IMR-90 (cell line): Measurements from ENCODE around the gene CDC34. TPM values are rescaled to one million over a fixed set of nuclear protein-coding genes. Genes with fewer than 3 reads are reported as not detected.

Experiments used
- ATAC-seq: fragments of 200-7000 bp; cut with Tn5 transposase; 2 replicates; pipeline ENCODE4 v1.9.1; 2020; ENCODE audit warnings: low read depth, mild to moderate bottlenecking, moderate library complexity
- BruUV-seq: library from RNA; stranded (reverse); fragments of 400-500 nt; replicated peaks from 2 replicates; lab custom pipeline; 2021; lab: Mats Ljungman, UMichigan
- CTCF ChIA-PET: fragments of 300-600 bp; formaldehyde crosslinking; extraction: SDS; loops from one replicate; lab custom pipeline; 2021; ENCODE audit warnings: antibody characterized with exemption; lab: Yijun Ruan, JAX
- POLR2A ChIA-PET: fragments of 300-600 bp; sonication (Branson Sonifier 250); formaldehyde crosslinking; loops from one replicate; lab custom pipeline; 2022; ENCODE audit warnings: antibody characterized with exemption; ENCODE audit not compliant: unreplicated experiment; lab: Charles Lee
- DNase-seq: peaks from one replicate; pipeline ENCODE4 v3.0.0; 2013
- H2AFZ ChIP-seq: replicated peaks from 2 replicates; pipeline ENCODE3; 2013; ENCODE audit warnings: low read length, mild to moderate bottlenecking; ENCODE audit not compliant: poor library complexity
- H2AK5ac ChIP-seq: 2 replicates; pipeline ENCODE4 v1.6.1; 2013; ENCODE audit warnings: low read depth, low read length, inconsistent platforms
- H2AK9ac ChIP-seq: replicated peaks from 2 replicates; pipeline ENCODE3; 2013; ENCODE audit warnings: mild to moderate bottlenecking, low read depth, low read length, moderate library complexity; ENCODE audit not compliant: poor library complexity
- H2BK120ac ChIP-seq: 2 replicates; pipeline ENCODE4 v1.6.1; 2013; ENCODE audit warnings: low read depth, low read length, inconsistent platforms
- H2BK15ac ChIP-seq: 3 replicates; pipeline ENCODE4 v1.6.1; 2013; ENCODE audit warnings: low read depth, low read length, inconsistent platforms
- H2BK20ac ChIP-seq: 2 replicates; pipeline ENCODE4 v1.6.1; 2013; ENCODE audit warnings: low read depth, mild to moderate bottlenecking, inconsistent platforms, low read length, moderate library complexity
- H2BK5ac ChIP-seq: 2 replicates; pipeline ENCODE4 v1.6.1; 2013; ENCODE audit warnings: mild to moderate bottlenecking, low read depth, low read length, inconsistent platforms; ENCODE audit not compliant: poor library complexity, severe bottlenecking
- H3K14ac ChIP-seq: replicated peaks from 2 replicates; pipeline ENCODE4 v1.6.1; 2013; ENCODE audit warnings: low read depth, low read length, inconsistent platforms
- H3K18ac ChIP-seq: 2 replicates; pipeline ENCODE4 v1.6.1; 2013; ENCODE audit warnings: low read depth, low read length, control low read depth
- H3K23ac ChIP-seq: 2 replicates; pipeline ENCODE4 v1.6.1; 2013; ENCODE audit warnings: low read depth, low read length, inconsistent platforms
- H3K27ac ChIP-seq: 2 replicates; pipeline ENCODE4 v1.5.1; 2013; ENCODE audit warnings: mild to moderate bottlenecking, control low read depth, low read length; ENCODE audit not compliant: insufficient read depth
- H3K27me3 ChIP-seq: 2 replicates; pipeline ENCODE4 v1.6.1; 2013; ENCODE audit warnings: low read length; ENCODE audit not compliant: control insufficient read depth, insufficient read depth
- H3K36me3 ChIP-seq: 2 replicates; pipeline ENCODE4 v1.6.1; 2013; ENCODE audit warnings: low read length, mixed read lengths; ENCODE audit not compliant: control insufficient read depth, insufficient read depth
- H3K4ac ChIP-seq: 2 replicates; pipeline ENCODE4 v1.6.1; 2013; ENCODE audit warnings: low read depth, low read length, inconsistent platforms
- H3K4me1 ChIP-seq: 2 replicates; pipeline ENCODE4 v1.6.1; 2013; ENCODE audit warnings: low read length, mixed read lengths; ENCODE audit not compliant: control insufficient read depth, insufficient read depth
- H3K4me2 ChIP-seq: 2 replicates; pipeline ENCODE4 v1.6.1; 2013; ENCODE audit warnings: low read depth, mild to moderate bottlenecking, control low read depth, low read length, moderate library complexity
- H3K4me3 ChIP-seq: 2 replicates; pipeline ENCODE4 v1.5.1; 2013; ENCODE audit warnings: low read depth, mild to moderate bottlenecking, control low read depth, low read length, moderate library complexity; ENCODE audit not compliant: insufficient read depth
- H3K56ac ChIP-seq: 2 replicates; pipeline ENCODE4 v1.6.1; 2013; ENCODE audit warnings: low read length, inconsistent platforms; ENCODE audit not compliant: insufficient read depth; ENCODE audit errors: extremely low read depth
- H3K79me1 ChIP-seq, 2 experiments: 2 replicates each; pipeline ENCODE4 v1.6.1; 2013; ENCODE audit warnings: low read length in 2 of 2, inconsistent platforms in 1 of 2, low read depth in 1 of 2
- H3K9ac ChIP-seq: 2 replicates; pipeline ENCODE4 v1.6.1; 2013; ENCODE audit warnings: low read depth, low read length, control low read depth
- H3K9me1 ChIP-seq: 2 replicates; pipeline ENCODE4 v1.6.1; 2013; ENCODE audit warnings: low read length, inconsistent platforms; ENCODE audit not compliant: insufficient read depth
- H3K9me3 ChIP-seq: 2 replicates; pipeline ENCODE4 v1.6.1; 2013; ENCODE audit warnings: low read length; ENCODE audit not compliant: control insufficient read depth, insufficient read depth
- H4K20me1 ChIP-seq: 2 replicates; pipeline ENCODE4 v1.6.1; 2013; ENCODE audit warnings: low read length, inconsistent platforms; ENCODE audit not compliant: insufficient read depth
- H4K5ac ChIP-seq: 2 replicates; pipeline ENCODE4 v1.6.1; 2013; ENCODE audit warnings: mild to moderate bottlenecking, low read depth, low read length, control low read depth
- H4K8ac ChIP-seq, 2 experiments: 2 replicates each; pipeline ENCODE4 v1.6.1; 2013; ENCODE audit warnings: low read depth in 2 of 2, low read length in 2 of 2, control low read depth in 1 of 2, inconsistent platforms in 1 of 2
- H4K91ac ChIP-seq: 2 replicates; pipeline ENCODE4 v1.6.1; 2013; ENCODE audit warnings: low read depth, low read length, inconsistent platforms; ENCODE audit not compliant: insufficient read depth
- RCOR1 ChIP-seq: IDR thresholded peaks from 2 replicates; pipeline ENCODE4 v1.6.1; 2012; ENCODE audit warnings: mild to moderate bottlenecking, low read length, improper control_type of control experiment; ENCODE audit not compliant: insufficient replicate concordance
- WGBS, 2 experiments: methylation state at CpG; one replicate each; pipeline versions ENCODE4 v1.1.5 to v1.1.7; 2013; ENCODE audit warnings: missing lambda C conversion rate in 2 of 2; ENCODE audit not compliant: insufficient read length in 1 of 2; ENCODE audit errors: extremely low coverage in 2 of 2; 5-methylcytosine and 5-hydroxymethylcytosine counted together
- dilution Hi-C: fragments of 300-500 bp; cut with HindIII; formaldehyde crosslinking; loops from one replicate; pipeline ENCODE4 v1.14.3; 2018; ENCODE audit warnings: low sequenced_read_pairs; ENCODE audit not compliant: unreplicated experiment
- in situ Hi-C: fragments of 300-500 bp; cut with MboI; formaldehyde crosslinking; loops from 3 replicates; pipeline ENCODE4 v1.14.3; 2019; ENCODE audit warnings: low sequenced_read_pairs, inconsistent platforms, mixed read lengths
- intact Hi-C: fragments of 100-400 bp; cut with micrococcal nuclease; formaldehyde crosslinking; loops from 2 replicates; pipeline ENCODE4 v1.10.0; 2022
- polyA plus RNA-seq, 3 experiments: library from polyadenylated mRNA; depleted of rRNA; stranded (reverse); fragments of >200 nt; gene quantifications; 2 replicates each; pipeline ENCODE4 v1.2.3, GENCODE V29; 2012; ENCODE audit warnings: low replicate concordance in 1 of 3
- total RNA-seq: library from RNA; depleted of rRNA; stranded (reverse); fragments of >200 nt; gene quantifications from 2 replicates; pipeline ENCODE4 v1.2.3, GENCODE V29; 2012

Gene CDC34
- total and polyA plus RNA-seq, 2 of the 4 experiments (the other 2 are of a cell fraction): 35.7 to 68.9 TPM

GRCh38 chr19:496986-497385 lies 34.6 kb upstream of the CDC34 start:
- CTCF ChIA-PET: no interaction called here
- dilution Hi-C loops: no loop called here
- no TSS peak for BruUV-seq
- in situ Hi-C loops: no loop called here
- no peak for TF ChIP-seq RCOR1
- Histone ChIP-seq H3K4me3 (no peak overlapping the region), H3K23ac (no peak overlapping the region), H2AFZ (no peak overlapping the region), H3K9ac (no peak overlapping the region), H4K8ac (no peak overlapping the region), H2AK9ac (no peak overlapping the region), H3K56ac (no peak overlapping the region), H3K9me3 (no peaks in the 10 kb centered on the region), H3K18ac (no peak overlapping the region), H2AK5ac (no peak overlapping the region), H4K5ac (no peak overlapping the region), H3K36me3 (no peaks in the 10 kb centered on the region), H3K9me1 (no peaks in the 10 kb centered on the region), H3K4ac (no peak overlapping the region), H4K91ac (no peak overlapping the region), H3K79me1 (no peaks in the 10 kb centered on the region), H2BK20ac (no peak overlapping the region), H2BK5ac (no peak overlapping the region), H3K27ac (no peak overlapping the region), H2BK120ac (no peak overlapping the region), H3K14ac (no peak overlapping the region), H2BK15ac (no peak overlapping the region), H3K4me1 (no peaks in the 10 kb centered on the region; the same call in 1 of the 2 replicates), H3K27me3 (peaks cover 32% of the 10 kb centered on the region), H3K4me2 (no peak overlapping the region), H4K20me1 (no peaks in the 10 kb centered on the region)
- ATAC-seq (no peak), DNase-seq (no peak)
- POLR2A ChIA-PET: no interaction called here
- intact Hi-C loops: no loop called here
- WGBS, 2 experiments: 0% methylated on average over 3 of the region's 18 CpGs; no CpG with 5 or more reads in 1 of the 2 experiments
